AG10803 (cell line): ENCODE data around the gene CCDC121.
A peak's percentile ranks its signal among the peaks of the same experiment; 100 is the strongest.

Experiments
- DNase-seq: peaks from one replicate; pipeline ENCODE4 v3.0.0; 2010; ENCODE audit warnings: low read depth
- H3K4me3 ChIP-seq: 2 replicates; pipeline ENCODE4 v1.5.1; 2011; ENCODE audit warnings: mild to moderate bottlenecking, low read length, control low read depth
- TF ChIP-seq, protein P1 (sequence below): conservative IDR thresholded peaks from 2 replicates; pipeline ENCODE4 v1.5.1; 2011; ENCODE audit warnings: mild to moderate bottlenecking, low read length, control low read depth, inconsistent platforms

CCDC121 gene

DNA sequence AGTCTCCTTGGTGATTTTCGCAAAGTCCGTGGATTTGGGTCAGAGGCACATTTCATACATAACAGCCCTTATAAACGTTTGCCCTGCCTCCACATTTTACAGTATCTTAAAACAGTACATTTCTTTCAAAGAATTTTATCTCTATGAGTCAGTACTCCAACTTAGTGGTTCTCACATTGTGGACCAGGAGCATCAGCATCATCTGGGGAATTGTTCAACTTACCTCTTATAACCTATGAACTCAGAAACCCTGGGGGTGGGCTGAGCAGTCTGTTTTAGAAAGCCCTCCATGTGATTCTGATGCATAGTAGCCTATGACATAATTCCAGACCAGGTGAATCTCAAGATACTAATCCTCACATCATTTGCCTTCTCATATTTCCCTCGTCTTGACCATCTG lies 22.2 kb upstream of the CCDC121 start:
- DNase-seq: no peak

DNA sequence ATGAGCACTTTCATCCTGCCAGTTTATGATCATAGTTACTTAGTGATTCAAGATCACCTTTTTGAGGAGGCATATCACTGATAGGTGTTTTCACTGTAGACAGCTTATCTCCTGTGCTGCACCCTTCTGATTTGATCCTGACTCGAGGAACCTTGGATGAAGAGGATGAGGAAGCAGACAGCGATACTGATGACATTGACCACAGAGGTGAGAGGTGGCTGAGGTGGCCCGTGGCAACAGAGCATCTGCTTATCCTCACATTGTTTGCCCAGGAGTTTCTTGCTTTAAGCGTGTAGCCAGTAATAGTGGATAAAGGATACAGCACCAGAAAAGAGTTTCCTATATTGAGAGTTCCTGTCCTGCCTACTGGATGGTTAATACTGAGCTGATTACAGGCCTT lies 18.9 kb upstream of the CCDC121 start:
- DNase-seq: no peak
- TF ChIP-seq, protein P1, sequence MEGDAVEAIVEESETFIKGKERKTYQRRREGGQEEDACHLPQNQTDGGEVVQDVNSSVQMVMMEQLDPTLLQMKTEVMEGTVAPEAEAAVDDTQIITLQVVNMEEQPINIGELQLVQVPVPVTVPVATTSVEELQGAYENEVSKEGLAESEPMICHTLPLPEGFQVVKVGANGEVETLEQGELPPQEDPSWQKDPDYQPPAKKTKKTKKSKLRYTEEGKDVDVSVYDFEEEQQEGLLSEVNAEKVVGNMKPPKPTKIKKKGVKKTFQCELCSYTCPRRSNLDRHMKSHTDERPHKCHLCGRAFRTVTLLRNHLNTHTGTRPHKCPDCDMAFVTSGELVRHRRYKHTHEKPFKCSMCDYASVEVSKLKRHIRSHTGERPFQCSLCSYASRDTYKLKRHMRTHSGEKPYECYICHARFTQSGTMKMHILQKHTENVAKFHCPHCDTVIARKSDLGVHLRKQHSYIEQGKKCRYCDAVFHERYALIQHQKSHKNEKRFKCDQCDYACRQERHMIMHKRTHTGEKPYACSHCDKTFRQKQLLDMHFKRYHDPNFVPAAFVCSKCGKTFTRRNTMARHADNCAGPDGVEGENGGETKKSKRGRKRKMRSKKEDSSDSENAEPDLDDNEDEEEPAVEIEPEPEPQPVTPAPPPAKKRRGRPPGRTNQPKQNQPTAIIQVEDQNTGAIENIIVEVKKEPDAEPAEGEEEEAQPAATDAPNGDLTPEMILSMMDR: no peak
- no peak overlapping the region for H3K4me3 ChIP-seq

More for the DNA sequence above, 22.2 kb upstream of the CCDC121 start:
- TF ChIP-seq, protein P1: no peak
- no peak overlapping the region for H3K4me3 ChIP-seq

DNA sequence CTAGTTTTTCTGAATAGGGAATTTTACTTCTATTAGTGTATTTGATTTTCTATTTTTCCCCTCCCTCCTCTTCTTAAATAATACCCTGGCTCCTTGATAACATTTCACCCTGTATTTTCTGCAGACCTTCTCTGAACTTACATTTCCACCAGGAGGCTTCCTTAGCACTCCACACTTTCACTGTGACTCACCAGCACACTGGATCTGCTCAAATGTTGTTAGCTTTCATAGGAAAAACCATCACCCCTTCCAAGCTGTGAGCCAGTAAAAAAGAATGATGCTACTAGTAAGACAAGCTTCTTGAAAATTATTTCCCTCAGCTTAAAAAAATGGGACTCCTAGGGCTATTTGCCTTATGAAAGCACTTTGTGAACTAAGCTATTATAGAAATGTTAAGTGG lies 18.5 kb upstream of the CCDC121 start:
- no peak overlapping the region for H3K4me3 ChIP-seq
- DNase-seq: peak; percentile 37
- TF ChIP-seq, protein P1: no peak; the same call in 1 of the 2 replicates

DNA sequence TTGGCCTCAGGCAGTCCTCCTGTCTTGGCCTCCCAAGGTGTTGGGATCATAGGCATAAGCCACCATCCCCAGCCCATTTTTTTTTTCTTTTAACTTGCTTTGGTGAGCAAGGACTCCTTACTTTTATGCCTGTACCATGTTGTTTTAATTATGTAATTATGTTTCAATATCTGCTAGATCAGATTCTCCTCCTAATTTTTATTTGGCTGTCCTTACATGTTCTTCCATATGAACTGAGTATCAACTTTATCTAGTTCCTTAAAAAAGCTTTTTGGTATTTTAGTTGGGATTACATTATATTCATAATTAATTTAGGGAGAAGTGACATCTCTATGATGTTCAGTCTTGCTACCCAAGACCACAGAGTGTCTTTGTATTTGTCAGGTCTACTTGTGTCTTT lies 16.4 kb upstream of the CCDC121 start:
- no peak overlapping the region for H3K4me3 ChIP-seq
- TF ChIP-seq, protein P1: no peak
- DNase-seq: no peak

DNA sequence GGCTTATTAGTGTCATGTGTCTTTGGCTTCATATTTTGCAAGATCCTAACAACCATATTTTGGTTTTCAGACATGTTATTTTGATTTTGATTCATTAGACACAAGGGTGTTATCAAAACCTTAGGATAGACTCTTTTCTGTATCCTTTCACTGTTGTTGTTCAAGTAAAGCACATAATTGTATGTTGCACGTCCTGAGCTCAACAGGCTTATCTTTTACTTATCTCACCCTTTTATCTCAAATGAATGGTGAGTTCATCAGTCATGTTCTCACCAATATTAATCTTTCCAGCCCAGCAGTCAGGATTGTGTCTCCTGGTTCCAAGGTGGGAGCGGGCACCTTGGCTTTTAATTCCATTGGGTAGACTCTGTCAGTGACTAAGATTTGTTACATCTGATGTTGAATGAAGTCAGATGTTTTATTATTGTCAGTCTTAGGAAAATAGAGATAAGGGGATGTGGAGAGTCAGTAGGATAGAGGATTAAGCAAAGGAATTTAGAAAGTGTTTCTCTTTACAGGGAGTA lies 12.0 kb upstream of the CCDC121 start:
- no peak for DNase-seq
- H3K4me3 ChIP-seq: no peak overlapping the region
- TF ChIP-seq, protein P1: no peak

DNA sequence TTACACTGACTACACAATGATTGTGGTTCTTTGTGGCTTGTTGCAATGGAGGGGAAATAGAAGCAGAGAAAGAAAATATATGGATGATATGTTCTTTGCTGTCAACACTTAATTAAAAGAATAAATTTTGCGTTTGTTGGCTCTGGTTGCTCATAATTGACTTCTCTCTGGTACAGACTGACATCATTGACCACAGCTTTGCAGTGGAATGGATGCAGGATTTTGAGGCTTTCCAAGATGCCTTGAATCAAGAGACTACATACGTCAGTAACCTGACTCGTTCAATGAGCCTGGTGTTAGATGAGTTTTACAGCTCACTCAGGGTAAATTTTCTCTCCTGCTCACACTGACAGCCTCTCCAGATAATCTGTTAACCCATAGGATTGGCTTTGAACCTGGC lies 9.9 kb upstream of the CCDC121 start:
- H3K4me3 ChIP-seq: no peak overlapping the region
- peak; percentile 88 for DNase-seq
- TF ChIP-seq, protein P1: no peak

DNA sequence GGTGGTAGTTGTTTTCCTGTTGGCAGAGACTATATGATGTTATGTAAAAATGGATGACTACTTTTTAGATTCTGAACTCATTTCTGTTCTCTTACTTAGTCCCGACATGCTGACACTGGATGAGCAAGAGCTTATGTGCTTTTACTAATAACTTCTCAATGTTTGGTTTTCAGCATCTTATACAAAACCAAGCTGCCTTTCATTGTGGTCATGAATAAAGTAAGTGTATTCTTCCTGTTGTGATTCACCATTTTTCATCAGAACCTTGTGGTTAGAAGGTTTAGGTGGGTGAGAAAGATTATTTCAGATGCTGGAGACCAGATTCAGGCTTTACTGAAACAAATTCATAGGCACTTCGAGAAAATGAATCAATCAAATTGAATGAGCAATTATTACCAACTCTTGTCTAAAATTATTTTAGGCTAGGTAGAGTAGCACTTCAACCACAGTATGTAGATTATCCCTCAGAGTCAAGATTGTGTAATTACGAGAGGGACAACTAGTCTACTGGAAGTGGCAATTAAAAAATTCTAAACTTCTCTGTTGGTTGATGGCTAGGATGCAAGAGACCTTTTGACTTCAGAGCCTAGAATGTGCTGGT lies 9.3 kb upstream of the CCDC121 start:
- peak; percentile 77 for DNase-seq
- TF ChIP-seq, protein P1: no peak
- H3K4me3 ChIP-seq: no peak overlapping the region
